22Rv1 (cell line): ENCODE measurements around the gene PEX26.

Experiments
- CTCF ChIP-seq: fragments of 450-650 bp; IDR thresholded peaks from 2 replicates; pipeline ENCODE4 v1.5.1; 2017; ENCODE audit warnings: mild to moderate bottlenecking
- ZFX ChIP-seq: fragments of 450-650 bp; IDR thresholded peaks from 2 replicates; pipeline ENCODE4 v1.6.1; 2017; ENCODE audit warnings: antibody characterized with exemption, borderline replicate concordance

- no peak for TF ChIP-seq CTCF
- no peak for TF ChIP-seq ZFX
Observed at GRCh38 chr22:18115906-18116371, 38.1 kb downstream of the PEX26 start.
